IMR-90 (cell line): ENCODE measurements around the gene CAMTA1. TPM values are rescaled to one million over a fixed set of nuclear protein-coding genes. Genes with fewer than 3 reads are reported as not detected.

Source experiments
- ATAC-seq: fragments of 200-7000 bp; cut with Tn5 transposase; 2 replicates; pipeline ENCODE4 v1.9.1; 2020; ENCODE audit warnings: low read depth, mild to moderate bottlenecking, moderate library complexity
- BruUV-seq: library from RNA; stranded (reverse); fragments of 400-500 nt; replicated peaks from 2 replicates; lab custom pipeline; 2021; lab: Mats Ljungman, UMichigan
- CTCF ChIA-PET: fragments of 300-600 bp; formaldehyde crosslinking; extraction: SDS; loops from one replicate; lab custom pipeline; 2021; ENCODE audit warnings: antibody characterized with exemption; lab: Yijun Ruan, JAX
- POLR2A ChIA-PET: fragments of 300-600 bp; sonication (Branson Sonifier 250); formaldehyde crosslinking; loops from one replicate; lab custom pipeline; 2022; ENCODE audit warnings: antibody characterized with exemption; ENCODE audit not compliant: unreplicated experiment; lab: Charles Lee
- DNase-seq: peaks from one replicate; pipeline ENCODE4 v3.0.0; 2013
- H2AFZ ChIP-seq: replicated peaks from 2 replicates; pipeline ENCODE3; 2013; ENCODE audit warnings: low read length, mild to moderate bottlenecking; ENCODE audit not compliant: poor library complexity
- H2AK5ac ChIP-seq: 2 replicates; pipeline ENCODE4 v1.6.1; 2013; ENCODE audit warnings: low read depth, low read length, inconsistent platforms
- H2AK9ac ChIP-seq: replicated peaks from 2 replicates; pipeline ENCODE3; 2013; ENCODE audit warnings: mild to moderate bottlenecking, low read depth, low read length, moderate library complexity; ENCODE audit not compliant: poor library complexity
- H2BK120ac ChIP-seq: 2 replicates; pipeline ENCODE4 v1.6.1; 2013; ENCODE audit warnings: low read depth, low read length, inconsistent platforms
- H2BK15ac ChIP-seq: 3 replicates; pipeline ENCODE4 v1.6.1; 2013; ENCODE audit warnings: low read depth, low read length, inconsistent platforms
- H2BK20ac ChIP-seq: 2 replicates; pipeline ENCODE4 v1.6.1; 2013; ENCODE audit warnings: low read depth, mild to moderate bottlenecking, inconsistent platforms, low read length, moderate library complexity
- H2BK5ac ChIP-seq: 2 replicates; pipeline ENCODE4 v1.6.1; 2013; ENCODE audit warnings: mild to moderate bottlenecking, low read depth, low read length, inconsistent platforms; ENCODE audit not compliant: poor library complexity, severe bottlenecking
- H3K14ac ChIP-seq: replicated peaks from 2 replicates; pipeline ENCODE4 v1.6.1; 2013; ENCODE audit warnings: low read depth, low read length, inconsistent platforms
- H3K18ac ChIP-seq: 2 replicates; pipeline ENCODE4 v1.6.1; 2013; ENCODE audit warnings: low read depth, low read length, control low read depth
- H3K23ac ChIP-seq: 2 replicates; pipeline ENCODE4 v1.6.1; 2013; ENCODE audit warnings: low read depth, low read length, inconsistent platforms
- H3K27ac ChIP-seq: 2 replicates; pipeline ENCODE4 v1.5.1; 2013; ENCODE audit warnings: mild to moderate bottlenecking, control low read depth, low read length; ENCODE audit not compliant: insufficient read depth
- H3K27me3 ChIP-seq: 2 replicates; pipeline ENCODE4 v1.6.1; 2013; ENCODE audit warnings: low read length; ENCODE audit not compliant: control insufficient read depth, insufficient read depth
- H3K36me3 ChIP-seq: 2 replicates; pipeline ENCODE4 v1.6.1; 2013; ENCODE audit warnings: low read length, mixed read lengths; ENCODE audit not compliant: control insufficient read depth, insufficient read depth
- H3K4ac ChIP-seq: 2 replicates; pipeline ENCODE4 v1.6.1; 2013; ENCODE audit warnings: low read depth, low read length, inconsistent platforms
- H3K4me1 ChIP-seq: 2 replicates; pipeline ENCODE4 v1.6.1; 2013; ENCODE audit warnings: low read length, mixed read lengths; ENCODE audit not compliant: control insufficient read depth, insufficient read depth
- H3K4me2 ChIP-seq: 2 replicates; pipeline ENCODE4 v1.6.1; 2013; ENCODE audit warnings: low read depth, mild to moderate bottlenecking, control low read depth, low read length, moderate library complexity
- H3K4me3 ChIP-seq: 2 replicates; pipeline ENCODE4 v1.5.1; 2013; ENCODE audit warnings: low read depth, mild to moderate bottlenecking, control low read depth, low read length, moderate library complexity; ENCODE audit not compliant: insufficient read depth
- H3K56ac ChIP-seq: 2 replicates; pipeline ENCODE4 v1.6.1; 2013; ENCODE audit warnings: low read length, inconsistent platforms; ENCODE audit not compliant: insufficient read depth; ENCODE audit errors: extremely low read depth
- H3K79me1 ChIP-seq, 2 experiments: 2 replicates each; pipeline ENCODE4 v1.6.1; 2013; ENCODE audit warnings: low read length in 2 of 2, inconsistent platforms in 1 of 2, low read depth in 1 of 2
- H3K9ac ChIP-seq: 2 replicates; pipeline ENCODE4 v1.6.1; 2013; ENCODE audit warnings: low read depth, low read length, control low read depth
- H3K9me1 ChIP-seq: 2 replicates; pipeline ENCODE4 v1.6.1; 2013; ENCODE audit warnings: low read length, inconsistent platforms; ENCODE audit not compliant: insufficient read depth
- H3K9me3 ChIP-seq: 2 replicates; pipeline ENCODE4 v1.6.1; 2013; ENCODE audit warnings: low read length; ENCODE audit not compliant: control insufficient read depth, insufficient read depth
- H4K20me1 ChIP-seq: 2 replicates; pipeline ENCODE4 v1.6.1; 2013; ENCODE audit warnings: low read length, inconsistent platforms; ENCODE audit not compliant: insufficient read depth
- H4K5ac ChIP-seq: 2 replicates; pipeline ENCODE4 v1.6.1; 2013; ENCODE audit warnings: mild to moderate bottlenecking, low read depth, low read length, control low read depth
- H4K8ac ChIP-seq, 2 experiments: 2 replicates each; pipeline ENCODE4 v1.6.1; 2013; ENCODE audit warnings: low read depth in 2 of 2, low read length in 2 of 2, control low read depth in 1 of 2, inconsistent platforms in 1 of 2
- H4K91ac ChIP-seq: 2 replicates; pipeline ENCODE4 v1.6.1; 2013; ENCODE audit warnings: low read depth, low read length, inconsistent platforms; ENCODE audit not compliant: insufficient read depth
- WGBS, 2 experiments: methylation state at CpG; one replicate each; pipeline versions ENCODE4 v1.1.5 to v1.1.7; 2013; ENCODE audit warnings: missing lambda C conversion rate in 2 of 2; ENCODE audit not compliant: insufficient read length in 1 of 2; ENCODE audit errors: extremely low coverage in 2 of 2; 5-methylcytosine and 5-hydroxymethylcytosine counted together
- dilution Hi-C: fragments of 300-500 bp; cut with HindIII; formaldehyde crosslinking; loops from one replicate; pipeline ENCODE4 v1.14.3; 2018; ENCODE audit warnings: low sequenced_read_pairs; ENCODE audit not compliant: unreplicated experiment
- in situ Hi-C: fragments of 300-500 bp; cut with MboI; formaldehyde crosslinking; loops from 3 replicates; pipeline ENCODE4 v1.14.3; 2019; ENCODE audit warnings: low sequenced_read_pairs, inconsistent platforms, mixed read lengths
- intact Hi-C: fragments of 100-400 bp; cut with micrococcal nuclease; formaldehyde crosslinking; loops from 2 replicates; pipeline ENCODE4 v1.10.0; 2022
- polyA plus RNA-seq, 3 experiments: library from polyadenylated mRNA; depleted of rRNA; stranded (reverse); fragments of >200 nt; gene quantifications; 2 replicates each; pipeline ENCODE4 v1.2.3, GENCODE V29; 2012; ENCODE audit warnings: low replicate concordance in 1 of 3
- total RNA-seq: library from RNA; depleted of rRNA; stranded (reverse); fragments of >200 nt; gene quantifications from 2 replicates; pipeline ENCODE4 v1.2.3, GENCODE V29; 2012
- TF ChIP-seq, protein P1 (sequence below): fragments of 150-350 bp; IDR thresholded peaks from 2 replicates; pipeline ENCODE4 v1.6.1; 2016; ENCODE audit warnings: low read depth, mild to moderate bottlenecking, low read length, moderate library complexity, borderline replicate concordance

Gene CAMTA1
- total and polyA plus RNA-seq, 2 of the 4 experiments (the other 2 are of a cell fraction) = 35.5 to 74.3 TPM

DNA sequence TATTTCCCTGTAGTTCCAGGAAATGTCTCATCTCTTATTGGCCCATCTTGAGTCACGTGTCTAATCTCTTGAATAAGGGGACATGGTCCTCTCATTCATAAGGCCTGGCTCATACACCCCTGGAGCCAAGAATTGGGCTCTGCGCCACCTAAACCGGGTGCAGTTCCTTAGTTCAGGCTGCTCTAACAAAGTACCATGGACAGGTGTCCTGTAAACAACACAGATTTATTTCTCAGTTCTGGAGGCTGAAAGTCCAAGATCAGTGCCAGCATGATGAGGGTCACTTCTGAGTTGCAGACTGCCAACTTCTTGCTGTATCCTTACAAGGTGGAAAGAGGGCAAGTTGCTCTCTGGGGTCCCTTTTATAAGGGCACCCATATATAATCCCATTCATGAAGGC, 925.6 kb downstream of the CAMTA1 start:
- Histone ChIP-seq H3K36me3 (no peaks in the 10 kb centered on the region), H2BK5ac (no peak overlapping the region), H3K4me1 (no peaks in the 10 kb centered on the region), H2AFZ (no peak overlapping the region), H2AK5ac (no peak overlapping the region), H2AK9ac (no peak overlapping the region), H3K27me3 (peaks cover 46% of the 10 kb centered on the region), H2BK20ac (no peak overlapping the region), H3K4me3 (no peak overlapping the region), H3K4ac (no peak overlapping the region), H4K5ac (no peak overlapping the region), H2BK15ac (no peak overlapping the region), H4K91ac (no peak overlapping the region), H3K9me1 (no peaks in the 10 kb centered on the region), H3K9ac (no peak overlapping the region), H3K9me3 (no peaks in the 10 kb centered on the region), H4K20me1 (no peaks in the 10 kb centered on the region), H2BK120ac (no peak overlapping the region), H4K8ac (no peak overlapping the region), H3K79me1 (no peaks in the 10 kb centered on the region), H3K27ac (no peak overlapping the region), H3K23ac (no peak overlapping the region), H3K14ac (no peak overlapping the region), H3K18ac (no peak overlapping the region), H3K4me2 (no peak overlapping the region), H3K56ac (no peak overlapping the region)
- DNase-seq (no peak), ATAC-seq (no peak)
- 100% methylated on average over 3 of the region's 3 CpGs; no CpG with 5 or more reads in 1 of the 2 experiments for WGBS, 2 experiments
- in situ Hi-C loops (no loop called here), intact Hi-C loops (no loop called here), dilution Hi-C loops (no loop called here)
- POLR2A ChIA-PET = no interaction called here
- no TSS peak for BruUV-seq
- CTCF ChIA-PET = no interaction called here
- TF ChIP-seq, protein P1, sequence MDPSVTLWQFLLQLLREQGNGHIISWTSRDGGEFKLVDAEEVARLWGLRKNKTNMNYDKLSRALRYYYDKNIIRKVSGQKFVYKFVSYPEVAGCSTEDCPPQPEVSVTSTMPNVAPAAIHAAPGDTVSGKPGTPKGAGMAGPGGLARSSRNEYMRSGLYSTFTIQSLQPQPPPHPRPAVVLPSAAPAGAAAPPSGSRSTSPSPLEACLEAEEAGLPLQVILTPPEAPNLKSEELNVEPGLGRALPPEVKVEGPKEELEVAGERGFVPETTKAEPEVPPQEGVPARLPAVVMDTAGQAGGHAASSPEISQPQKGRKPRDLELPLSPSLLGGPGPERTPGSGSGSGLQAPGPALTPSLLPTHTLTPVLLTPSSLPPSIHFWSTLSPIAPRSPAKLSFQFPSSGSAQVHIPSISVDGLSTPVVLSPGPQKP = no peak
